ENCODE results near the gene KCNQ1. TPM values are rescaled to one million over a fixed set of nuclear protein-coding genes. Genes with fewer than 3 reads are reported as not detected.

The KCNQ1 gene
- total and polyA plus RNA-seq, 2 experiments from 2014 or later = 0.45 to 0.87 TPM

DNA sequence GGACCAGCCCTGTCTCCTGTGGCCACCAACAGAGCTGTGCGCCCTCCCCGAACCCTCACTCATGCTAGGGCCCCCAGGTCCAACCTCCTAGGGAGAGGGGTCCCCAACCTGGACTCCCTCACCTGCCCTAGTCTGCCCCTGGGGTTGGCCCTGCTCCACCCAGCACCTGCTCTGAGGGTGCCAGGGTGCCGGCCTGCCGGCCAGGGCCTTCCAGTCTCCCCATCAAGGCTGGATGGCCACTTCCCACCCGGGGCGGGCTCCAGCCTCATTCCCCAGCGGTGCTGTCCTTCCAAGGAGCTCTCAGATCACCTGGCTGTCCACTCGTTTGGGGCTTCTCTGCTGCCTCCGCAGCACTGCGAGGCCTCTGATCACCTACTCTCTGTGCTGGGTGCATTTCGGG lies 401.7 kb downstream of the KCNQ1 start (continued):
- TF ChIP-seq, protein P1, sequence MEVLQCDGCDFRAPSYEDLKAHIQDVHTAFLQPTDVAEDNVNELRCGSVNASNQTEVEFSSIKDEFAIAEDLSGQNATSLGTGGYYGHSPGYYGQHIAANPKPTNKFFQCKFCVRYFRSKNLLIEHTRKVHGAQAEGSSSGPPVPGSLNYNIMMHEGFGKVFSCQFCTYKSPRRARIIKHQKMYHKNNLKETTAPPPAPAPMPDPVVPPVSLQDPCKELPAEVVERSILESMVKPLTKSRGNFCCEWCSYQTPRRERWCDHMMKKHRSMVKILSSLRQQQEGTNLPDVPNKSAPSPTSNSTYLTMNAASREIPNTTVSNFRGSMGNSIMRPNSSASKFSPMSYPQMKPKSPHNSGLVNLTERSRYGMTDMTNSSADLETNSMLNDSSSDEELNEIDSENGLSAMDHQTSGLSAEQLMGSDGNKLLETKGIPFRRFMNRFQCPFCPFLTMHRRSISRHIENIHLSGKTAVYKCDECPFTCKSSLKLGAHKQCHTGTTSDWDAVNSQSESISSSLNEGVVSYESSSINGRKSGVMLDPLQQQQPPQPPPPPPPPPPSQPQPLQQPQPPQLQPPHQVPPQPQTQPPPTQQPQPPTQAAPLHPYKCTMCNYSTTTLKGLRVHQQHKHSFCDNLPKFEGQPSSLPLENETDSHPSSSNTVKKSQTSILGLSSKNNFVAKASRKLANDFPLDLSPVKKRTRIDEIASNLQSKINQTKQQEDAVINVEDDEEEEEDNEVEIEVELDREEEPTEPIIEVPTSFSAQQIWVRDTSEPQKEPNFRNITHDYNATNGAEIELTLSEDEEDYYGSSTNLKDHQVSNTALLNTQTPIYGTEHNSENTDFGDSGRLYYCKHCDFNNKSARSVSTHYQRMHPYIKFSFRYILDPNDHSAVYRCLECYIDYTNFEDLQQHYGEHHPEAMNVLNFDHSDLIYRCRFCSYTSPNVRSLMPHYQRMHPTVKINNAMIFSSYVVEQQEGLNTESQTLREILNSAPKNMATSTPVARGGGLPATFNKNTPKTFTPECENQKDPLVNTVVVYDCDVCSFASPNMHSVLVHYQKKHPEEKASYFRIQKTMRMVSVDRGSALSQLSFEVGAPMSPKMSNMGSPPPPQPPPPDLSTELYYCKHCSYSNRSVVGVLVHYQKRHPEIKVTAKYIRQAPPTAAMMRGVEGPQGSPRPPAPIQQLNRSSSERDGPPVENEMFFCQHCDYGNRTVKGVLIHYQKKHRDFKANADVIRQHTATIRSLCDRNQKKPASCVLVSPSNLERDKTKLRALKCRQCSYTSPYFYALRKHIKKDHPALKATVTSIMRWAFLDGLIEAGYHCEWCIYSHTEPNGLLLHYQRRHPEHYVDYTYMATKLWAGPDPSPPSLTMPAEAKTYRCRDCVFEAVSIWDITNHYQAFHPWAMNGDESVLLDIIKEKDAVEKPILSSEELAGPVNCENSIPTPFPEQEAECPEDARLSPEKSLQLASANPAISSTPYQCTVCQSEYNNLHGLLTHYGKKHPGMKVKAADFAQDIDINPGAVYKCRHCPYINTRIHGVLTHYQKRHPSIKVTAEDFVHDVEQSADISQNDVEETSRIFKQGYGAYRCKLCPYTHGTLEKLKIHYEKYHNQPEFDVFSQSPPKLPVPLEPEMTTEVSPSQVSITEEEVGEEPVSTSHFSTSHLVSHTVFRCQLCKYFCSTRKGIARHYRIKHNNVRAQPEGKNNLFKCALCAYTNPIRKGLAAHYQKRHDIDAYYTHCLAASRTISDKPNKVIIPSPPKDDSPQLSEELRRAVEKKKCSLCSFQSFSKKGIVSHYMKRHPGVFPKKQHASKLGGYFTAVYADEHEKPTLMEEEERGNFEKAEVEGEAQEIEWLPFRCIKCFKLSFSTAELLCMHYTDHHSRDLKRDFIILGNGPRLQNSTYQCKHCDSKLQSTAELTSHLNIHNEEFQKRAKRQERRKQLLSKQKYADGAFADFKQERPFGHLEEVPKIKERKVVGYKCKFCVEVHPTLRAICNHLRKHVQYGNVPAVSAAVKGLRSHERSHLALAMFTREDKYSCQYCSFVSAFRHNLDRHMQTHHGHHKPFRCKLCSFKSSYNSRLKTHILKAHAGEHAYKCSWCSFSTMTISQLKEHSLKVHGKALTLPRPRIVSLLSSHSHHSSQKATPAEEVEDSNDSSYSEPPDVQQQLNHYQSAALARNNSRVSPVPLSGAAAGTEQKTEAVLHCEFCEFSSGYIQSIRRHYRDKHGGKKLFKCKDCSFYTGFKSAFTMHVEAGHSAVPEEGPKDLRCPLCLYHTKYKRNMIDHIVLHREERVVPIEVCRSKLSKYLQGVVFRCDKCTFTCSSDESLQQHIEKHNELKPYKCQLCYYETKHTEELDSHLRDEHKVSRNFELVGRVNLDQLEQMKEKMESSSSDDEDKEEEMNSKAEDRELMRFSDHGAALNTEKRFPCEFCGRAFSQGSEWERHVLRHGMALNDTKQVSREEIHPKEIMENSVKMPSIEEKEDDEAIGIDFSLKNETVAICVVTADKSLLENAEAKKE (CRISPR knock-in tag; IDR thresholded peaks at IDR 0.05) = no peak
- TF ChIP-seq, protein P2, sequence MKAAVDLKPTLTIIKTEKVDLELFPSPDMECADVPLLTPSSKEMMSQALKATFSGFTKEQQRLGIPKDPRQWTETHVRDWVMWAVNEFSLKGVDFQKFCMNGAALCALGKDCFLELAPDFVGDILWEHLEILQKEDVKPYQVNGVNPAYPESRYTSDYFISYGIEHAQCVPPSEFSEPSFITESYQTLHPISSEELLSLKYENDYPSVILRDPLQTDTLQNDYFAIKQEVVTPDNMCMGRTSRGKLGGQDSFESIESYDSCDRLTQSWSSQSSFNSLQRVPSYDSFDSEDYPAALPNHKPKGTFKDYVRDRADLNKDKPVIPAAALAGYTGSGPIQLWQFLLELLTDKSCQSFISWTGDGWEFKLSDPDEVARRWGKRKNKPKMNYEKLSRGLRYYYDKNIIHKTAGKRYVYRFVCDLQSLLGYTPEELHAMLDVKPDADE (IDR thresholded peaks at IDR 0.05) = no peak
- TF ChIP-seq, protein P3, sequence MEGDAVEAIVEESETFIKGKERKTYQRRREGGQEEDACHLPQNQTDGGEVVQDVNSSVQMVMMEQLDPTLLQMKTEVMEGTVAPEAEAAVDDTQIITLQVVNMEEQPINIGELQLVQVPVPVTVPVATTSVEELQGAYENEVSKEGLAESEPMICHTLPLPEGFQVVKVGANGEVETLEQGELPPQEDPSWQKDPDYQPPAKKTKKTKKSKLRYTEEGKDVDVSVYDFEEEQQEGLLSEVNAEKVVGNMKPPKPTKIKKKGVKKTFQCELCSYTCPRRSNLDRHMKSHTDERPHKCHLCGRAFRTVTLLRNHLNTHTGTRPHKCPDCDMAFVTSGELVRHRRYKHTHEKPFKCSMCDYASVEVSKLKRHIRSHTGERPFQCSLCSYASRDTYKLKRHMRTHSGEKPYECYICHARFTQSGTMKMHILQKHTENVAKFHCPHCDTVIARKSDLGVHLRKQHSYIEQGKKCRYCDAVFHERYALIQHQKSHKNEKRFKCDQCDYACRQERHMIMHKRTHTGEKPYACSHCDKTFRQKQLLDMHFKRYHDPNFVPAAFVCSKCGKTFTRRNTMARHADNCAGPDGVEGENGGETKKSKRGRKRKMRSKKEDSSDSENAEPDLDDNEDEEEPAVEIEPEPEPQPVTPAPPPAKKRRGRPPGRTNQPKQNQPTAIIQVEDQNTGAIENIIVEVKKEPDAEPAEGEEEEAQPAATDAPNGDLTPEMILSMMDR (conservative IDR thresholded peaks at IDR 0.05; ENCODE audit: low read depth in 2 of 2) = no peak
- no peak for TF ChIP-seq EZH2 (IDR thresholded peaks at IDR 0.05; ENCODE audit: low read depth, unreplicated experiment)
- TF ChIP-seq STAT1 (IDR thresholded peaks at IDR 0.05; ENCODE audit: unreplicated experiment) = no peak
- no peak for TF ChIP-seq JUNB (IDR thresholded peaks at IDR 0.05; ENCODE audit: unreplicated experiment)
- TF ChIP-seq ZNF114 (CRISPR knock-in tag; IDR thresholded peaks at IDR 0.05) = no peak
- no peak for TF ChIP-seq NANOG (IDR thresholded peaks at IDR 0.05; ENCODE audit: borderline replicate concordance)
- TF ChIP-seq CREB1 (CRISPR knock-in tag; IDR thresholded peaks at IDR 0.05; ENCODE audit: low read depth) = no peak
- no peak for TF ChIP-seq ZNF331 (CRISPR knock-in tag; IDR thresholded peaks at IDR 0.05; ENCODE audit: low read depth)

Measured in GM23338 (cell line).